GM06990 (cell line): ENCODE measurements around the gene PIGQ.

Source experiments
- DNase-seq: peaks from one replicate; pipeline ENCODE4 v3.0.0-alpha.2; 2011; ENCODE audit not compliant: insufficient read length; ENCODE audit errors: extremely low read depth
- H3K27me3 ChIP-seq: replicated peaks from 2 replicates; pipeline ENCODE4 v1.6.0; 2011; ENCODE audit warnings: low read length; ENCODE audit not compliant: control insufficient read depth, insufficient read depth
- H3K36me3 ChIP-seq: 2 replicates; pipeline ENCODE4 v1.5.1; 2011; ENCODE audit warnings: low read length; ENCODE audit not compliant: control insufficient read depth, insufficient read depth
- H3K4me3 ChIP-seq: replicated peaks from 2 replicates; pipeline ENCODE4 v1.5.1; 2011; ENCODE audit warnings: low read depth, mild to moderate bottlenecking, control low read depth, low read length
- CTCF ChIP-seq: IDR thresholded peaks from 2 replicates; pipeline ENCODE4 v1.5.1; 2011; ENCODE audit warnings: low read length, control low read depth, mild to moderate bottlenecking, inconsistent platforms; ENCODE audit not compliant: insufficient read depth, poor library complexity, severe bottlenecking

The PIGQ gene

GRCh38 chr16:610513-611381 is 41.0 kb downstream of the PIGQ start:
- H3K36me3 ChIP-seq: no peaks in the 10 kb centered on the region; the same call in 1 of the 2 replicates
- TF ChIP-seq CTCF: peak; percentile 47
- no peak overlapping the region for H3K4me3 ChIP-seq
- DNase-seq: no peak
- no peaks in the 10 kb centered on the region for H3K27me3 ChIP-seq

DNA sequence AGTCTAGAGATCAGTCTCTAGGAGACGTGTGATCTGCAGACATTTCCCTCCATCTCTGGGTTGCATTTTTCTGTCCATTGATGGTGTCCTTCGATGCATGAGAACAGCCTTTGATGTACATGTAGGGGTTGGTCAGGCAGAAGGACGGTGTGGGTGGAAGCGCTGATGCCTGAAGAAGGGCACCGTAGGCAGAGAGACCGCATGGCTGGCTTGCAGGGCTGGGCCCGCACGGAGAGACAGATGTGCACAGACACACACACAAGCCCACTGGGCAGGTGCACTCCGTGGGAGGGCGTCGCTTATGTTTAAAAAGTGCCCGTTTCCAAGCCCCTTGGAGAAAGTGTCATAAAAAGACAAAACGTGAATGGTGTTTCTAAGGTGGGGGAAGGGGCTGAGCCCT is 45.4 kb downstream of the PIGQ start:
- DNase-seq: no peak
- Histone ChIP-seq H3K36me3 (no peaks in the 10 kb centered on the region), H3K4me3 (no peak overlapping the region), H3K27me3 (no peaks in the 10 kb centered on the region)
- no peak for TF ChIP-seq CTCF

DNA sequence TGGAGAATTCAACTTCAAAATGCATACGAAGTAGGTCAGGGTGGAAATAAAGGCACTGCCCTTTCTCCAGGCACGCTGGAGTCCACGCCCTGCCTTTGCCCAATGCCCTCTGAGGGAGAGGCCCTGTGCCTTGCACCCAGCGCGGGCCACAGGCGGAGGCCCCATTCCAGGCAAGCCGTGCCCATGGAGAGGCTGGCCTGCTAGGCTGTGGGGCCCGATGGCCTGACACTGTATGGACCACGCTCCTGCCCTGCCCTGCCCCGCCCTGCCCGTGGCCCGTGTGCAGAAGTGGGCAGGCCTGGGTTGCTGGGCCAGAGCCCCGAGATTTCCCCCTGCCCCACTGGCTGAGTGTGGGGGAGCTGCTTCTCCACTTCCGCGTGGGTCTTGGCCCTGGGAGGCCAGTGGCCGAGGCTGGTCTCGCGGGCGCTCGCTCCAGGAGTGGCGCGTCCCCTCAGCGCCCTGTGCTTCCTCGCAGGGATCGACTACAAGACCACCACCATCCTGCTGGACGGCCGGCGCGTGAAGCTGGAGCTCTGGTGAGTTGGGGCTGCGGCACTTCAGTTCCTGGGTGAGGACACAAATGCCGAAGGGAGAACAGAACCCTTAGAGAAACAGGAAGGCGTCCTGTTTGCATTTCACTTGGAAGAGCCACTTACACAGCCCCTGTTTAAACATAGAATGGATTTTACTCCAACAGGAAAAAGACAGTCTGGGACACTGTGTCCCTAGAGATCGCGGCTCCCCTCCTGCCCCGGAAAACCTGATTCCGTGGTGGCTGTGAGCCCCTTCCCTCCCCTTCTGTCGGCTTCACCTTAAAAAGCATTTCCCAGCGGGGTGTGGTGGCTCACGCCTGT is 47.2 kb downstream of the PIGQ start:
- H3K27me3 ChIP-seq: no peaks in the 10 kb centered on the region
- no peak for TF ChIP-seq CTCF
- H3K4me3 ChIP-seq: no peak overlapping the region
- no peak for DNase-seq
- H3K36me3 ChIP-seq: no peaks in the 10 kb centered on the region

GRCh38 chr16:617855-618254 is 48.1 kb downstream of the PIGQ start:
- Histone ChIP-seq H3K36me3 (no peaks in the 10 kb centered on the region), H3K27me3 (no peaks in the 10 kb centered on the region), H3K4me3 (no peak overlapping the region)
- TF ChIP-seq CTCF: no peak
- DNase-seq: no peak

- Histone ChIP-seq H3K4me3 (no peak overlapping the region), H3K36me3 (no peaks in the 10 kb centered on the region), H3K27me3 (no peaks in the 10 kb centered on the region)
- no peak for DNase-seq
- no peak for TF ChIP-seq CTCF
These were observed 49.8 kb downstream of the PIGQ start for GRCh38 chr16:619476-620100.
